GM18951 (cell line): ENCODE data around the gene PFKL.

Source experiments
- POLR2A ChIP-seq: IDR thresholded peaks from 4 replicates; pipeline ENCODE4 v1.6.1; 2011; ENCODE audit warnings: mild to moderate bottlenecking; ENCODE audit not compliant: insufficient read length, insufficient read depth; ENCODE audit errors: extremely low read depth
- in situ Hi-C: fragments of 300-500 bp; cut with MboI; formaldehyde crosslinking; loops from one replicate; pipeline ENCODE4 v1.12.0; 2022; ENCODE audit warnings: low sequenced_read_pairs, mixed read lengths, inconsistent platforms; ENCODE audit not compliant: unreplicated experiment

The PFKL gene

DNA sequence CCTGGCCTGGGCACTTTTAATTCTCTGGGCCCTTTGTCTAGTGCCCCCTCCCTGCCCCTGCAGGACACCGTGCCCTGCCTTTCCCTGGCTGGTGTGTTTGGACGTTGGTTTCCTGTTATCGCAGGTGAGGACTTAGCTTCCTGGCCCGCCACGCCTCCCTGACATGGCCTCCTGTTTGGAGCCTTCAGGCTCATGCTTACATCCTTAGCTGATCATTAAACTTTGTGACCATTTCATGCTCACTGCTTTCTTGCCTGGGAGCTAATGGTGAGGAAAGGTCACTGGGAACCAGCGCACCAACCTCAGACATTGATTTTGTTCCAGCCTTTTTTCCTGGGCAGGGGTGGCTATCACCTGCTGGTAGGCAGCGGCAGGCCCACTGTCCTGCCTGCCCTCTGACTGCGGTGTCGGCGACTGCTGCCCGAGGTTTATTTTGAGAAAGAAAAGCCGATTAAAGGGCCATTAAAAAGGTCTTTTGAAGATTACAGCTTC, 3.7 kb downstream of the PFKL start:
- no peak for TF ChIP-seq POLR2A
- in situ Hi-C loops, result no loop called here

DNA sequence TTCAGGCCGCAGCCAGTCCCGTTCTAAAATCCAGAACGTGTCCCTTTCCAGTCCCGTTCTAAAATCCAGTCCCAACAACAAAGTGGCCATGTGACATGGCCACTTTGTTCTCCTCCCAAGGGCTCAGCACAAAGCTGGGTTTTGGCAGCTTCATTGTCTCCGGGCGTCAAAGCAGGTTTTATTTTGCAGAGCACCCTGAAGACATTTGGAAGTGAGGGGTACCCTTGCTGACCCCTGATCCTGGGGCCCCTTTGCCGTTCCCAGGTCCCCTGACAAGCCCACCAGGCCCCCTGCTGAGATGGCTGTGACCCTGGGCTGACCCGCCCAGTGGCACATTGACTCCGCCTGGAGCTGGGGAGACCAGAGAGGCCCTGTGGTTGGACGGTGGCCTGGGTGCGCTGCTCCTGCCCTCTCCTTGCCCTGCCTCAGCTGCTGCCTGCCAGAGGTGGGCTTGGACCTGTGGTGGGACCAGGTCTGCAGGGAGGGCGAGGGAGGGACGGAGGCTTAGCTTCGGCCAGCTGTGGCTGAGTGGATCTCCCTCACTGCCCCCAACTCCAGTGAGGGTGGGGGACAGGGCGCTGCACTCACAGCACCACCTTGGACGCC, 4.3 kb downstream of the PFKL start:
- in situ Hi-C loops, result no loop called here
- no peak for TF ChIP-seq POLR2A

- in situ Hi-C loops, result no loop called here
- TF ChIP-seq POLR2A, result no peak
Measured at GRCh38 chr21:44304877-44305293, 5.0 kb downstream of the PFKL start.

- no peak for TF ChIP-seq POLR2A
- in situ Hi-C loops, result no loop called here
Measured at GRCh38 chr21:44305691-44306090, 5.8 kb downstream of the PFKL start.

- no peak for TF ChIP-seq POLR2A
- in situ Hi-C loops, result no loop called here
Measured at GRCh38 chr21:44306936-44307704, 7.3 kb downstream of the PFKL start.

DNA sequence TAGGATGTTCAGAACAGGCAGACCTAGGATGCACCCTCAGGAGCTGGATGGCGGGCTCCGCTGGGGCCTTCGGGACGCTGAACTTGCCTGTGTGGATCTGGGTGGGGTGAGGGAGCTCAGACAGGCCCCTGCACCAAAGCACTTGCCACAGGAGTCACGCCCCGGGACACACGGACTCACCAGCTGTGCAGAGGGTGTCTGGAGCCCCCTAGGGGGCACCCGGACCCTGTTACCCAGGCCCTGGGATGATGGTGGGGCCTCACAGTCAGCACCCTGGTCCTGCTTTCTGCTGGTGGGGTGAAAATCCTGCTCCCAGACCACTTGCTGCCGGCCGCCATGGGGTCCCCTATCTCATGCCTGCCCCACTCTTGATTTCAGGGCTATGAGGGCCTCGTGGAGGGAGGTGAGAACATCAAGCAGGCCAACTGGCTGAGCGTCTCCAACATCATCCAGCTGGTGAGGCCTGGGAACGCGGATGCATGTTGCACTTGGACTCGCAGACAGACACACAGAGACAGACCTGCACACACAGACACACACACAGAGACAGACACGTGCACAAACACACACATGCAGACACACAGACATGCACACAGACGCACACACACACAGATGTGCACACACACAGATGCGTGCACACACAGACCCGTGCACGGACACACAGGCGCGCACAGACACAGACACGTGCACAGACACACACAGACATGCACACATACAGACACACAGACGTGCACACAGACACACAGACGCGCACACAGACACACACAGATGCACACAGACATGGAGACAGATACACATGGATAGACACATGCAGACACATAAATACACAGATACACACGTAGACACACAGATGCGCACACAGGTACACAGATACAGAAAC, 11.0 kb downstream of the PFKL start:
- in situ Hi-C loops, result no loop called here
- TF ChIP-seq POLR2A, result no peak

- TF ChIP-seq POLR2A, result no peak
- in situ Hi-C loops, result no loop called here
Measured at GRCh38 chr21:44312089-44312488, 12.2 kb downstream of the PFKL start.

GRCh38 chr21:44312716-44313115, 12.9 kb downstream of the PFKL start:
- in situ Hi-C loops, result no loop called here
- no peak for TF ChIP-seq POLR2A

DNA sequence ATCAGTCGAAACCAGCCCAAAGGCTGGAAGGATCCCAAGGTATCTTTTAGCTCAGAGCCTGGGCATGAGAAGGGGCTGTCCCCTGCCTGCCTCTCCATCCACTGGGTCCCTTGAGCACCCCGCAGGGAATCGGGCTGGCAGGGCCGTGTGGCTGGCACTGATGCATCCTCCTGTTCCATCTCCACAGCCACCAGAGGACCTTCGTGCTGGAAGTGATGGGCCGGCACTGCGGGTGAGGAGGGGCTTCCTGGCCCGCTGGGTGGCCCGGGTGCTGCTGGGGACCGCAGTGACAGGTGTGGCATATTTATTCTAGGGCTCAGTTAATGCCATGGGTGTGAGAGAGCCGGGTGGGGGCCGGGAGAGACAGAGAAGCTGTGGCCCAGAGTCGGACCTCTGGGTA, 13.6 kb downstream of the PFKL start:
- in situ Hi-C loops, result no loop called here

GRCh38 chr21:44314128-44314527, 14.3 kb downstream of the PFKL start:
- in situ Hi-C loops, result no loop called here
- no peak for TF ChIP-seq POLR2A

More for the DNA sequence above, 13.6 kb downstream of the PFKL start:
- TF ChIP-seq POLR2A, result no peak

DNA sequence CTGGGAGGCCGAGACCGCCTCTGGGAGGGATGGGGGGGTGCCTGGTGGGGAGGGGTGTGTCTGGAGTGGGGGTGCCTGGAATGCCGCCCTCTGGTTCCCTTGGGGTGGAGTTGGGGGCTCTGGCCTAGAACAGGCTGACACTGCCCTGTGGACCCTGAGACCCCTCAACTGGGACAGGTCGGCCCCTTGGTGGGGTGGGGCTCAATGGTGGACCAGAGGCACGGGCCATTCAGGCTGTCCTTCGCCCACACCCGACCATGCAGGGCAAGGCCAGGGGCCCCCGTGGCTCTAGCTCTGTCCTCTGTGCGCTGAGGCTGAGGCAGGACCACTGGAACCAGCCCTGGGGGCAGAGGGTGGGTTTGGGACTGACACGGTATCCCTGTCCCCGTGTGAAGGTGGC, 14.7 kb downstream of the PFKL start:
- no peak for TF ChIP-seq POLR2A
- in situ Hi-C loops, result no loop called here

DNA sequence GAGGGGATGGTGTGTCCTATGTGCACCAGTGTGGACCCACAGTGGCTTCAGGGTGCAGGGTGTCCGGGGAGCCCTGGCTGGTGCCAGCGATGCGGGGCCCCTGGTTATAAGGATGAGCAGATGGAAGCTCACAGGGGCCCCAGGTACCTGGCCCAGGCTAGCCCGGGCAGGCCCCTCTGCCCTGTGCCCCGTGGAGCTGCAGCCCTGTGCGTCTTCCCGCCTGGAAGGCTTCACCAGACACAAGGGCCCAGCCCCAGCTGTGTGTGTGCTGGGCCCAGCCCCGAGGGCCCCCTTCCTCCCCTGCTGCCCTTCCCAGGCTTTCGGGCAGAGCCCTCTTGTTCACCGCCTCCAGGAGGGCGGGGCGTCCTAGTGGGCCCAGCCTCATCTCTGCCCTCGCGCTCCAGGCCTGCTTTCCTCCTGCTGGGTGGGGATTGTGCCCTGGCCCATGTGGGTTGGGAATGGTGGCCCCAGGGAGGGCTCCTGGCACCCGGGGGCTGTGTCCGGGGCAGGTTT, 15.9 kb downstream of the PFKL start:
- in situ Hi-C loops, result no loop called here
- no peak for TF ChIP-seq POLR2A

DNA sequence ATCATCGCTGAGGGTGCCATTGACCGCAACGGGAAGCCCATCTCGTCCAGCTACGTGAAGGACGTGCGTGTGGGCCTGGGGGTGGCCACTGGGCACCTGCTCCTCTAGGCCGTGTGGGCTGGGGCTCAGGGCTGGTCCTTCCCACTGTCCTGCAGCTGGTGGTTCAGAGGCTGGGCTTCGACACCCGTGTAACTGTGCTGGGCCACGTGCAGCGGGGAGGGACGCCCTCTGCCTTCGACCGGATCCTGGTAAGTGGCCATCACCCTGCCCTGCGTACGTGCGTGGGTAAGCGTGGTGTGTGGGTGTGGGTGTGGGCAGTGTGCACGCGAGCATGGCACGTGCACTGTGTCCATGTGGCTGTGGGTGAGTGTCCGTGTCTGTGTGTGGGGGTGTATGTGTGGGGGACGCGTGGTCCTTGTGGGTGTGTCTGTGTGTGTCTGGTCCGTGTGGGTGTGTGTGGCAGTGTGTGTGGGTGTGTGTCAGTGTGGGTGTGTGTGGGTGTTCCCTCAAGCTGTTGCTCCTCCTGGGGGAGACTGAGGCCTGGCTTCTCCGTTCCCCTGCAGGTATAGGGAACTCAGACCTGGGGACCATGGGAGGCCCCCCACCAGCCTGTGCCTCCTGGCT, 16.5 kb downstream of the PFKL start:
- in situ Hi-C loops, result no loop called here
- TF ChIP-seq POLR2A, result no peak
